ENCODE data around the gene PTPRD. TPM values are rescaled to one million over a fixed set of nuclear protein-coding genes. Genes with fewer than 3 reads are reported as not detected.
A peak's percentile ranks its signal among the peaks of the same experiment; 100 is the strongest.

Gene PTPRD
- total RNA-seq, 1 donor from 2014 or later: 15.6 TPM

GRCh38 chr9:10144355-10144754 is 468.4 kb downstream of the PTPRD start:
- peaks cover 7% of the 10 kb centered on the region for H3K4me1 ChIP-seq
- intact Hi-C loops (cut with micrococcal nuclease): no loop called here
- H3K9me3 ChIP-seq (replicated peaks): peaks cover 5% of the 10 kb centered on the region
- no peak for DNase-seq
- H3K4me3 ChIP-seq: peak overlapping the region; percentile 29
- H3K27me3 ChIP-seq (ENCODE audit: low read depth): no peaks in the 10 kb centered on the region
- H3K27ac ChIP-seq (replicated peaks): peak overlapping the region; percentile 72
- H3K36me3 ChIP-seq: no peaks in the 10 kb centered on the region
- no peak for TF ChIP-seq CTCF (IDR thresholded peaks at IDR 0.05; ENCODE audit: borderline replicate concordance)

- Histone ChIP-seq H3K27me3 (ENCODE audit: low read depth) (no peaks in the 10 kb centered on the region), H3K27ac (replicated peaks) (peak overlapping the region; percentile 32), H3K4me3 (no peak overlapping the region), H3K4me1 (no peaks in the 10 kb centered on the region), H3K9me3 (replicated peaks) (peaks cover 9% of the 10 kb centered on the region), H3K36me3 (no peaks in the 10 kb centered on the region)
- no peak for TF ChIP-seq CTCF (IDR thresholded peaks at IDR 0.05; ENCODE audit: borderline replicate concordance)
- no peak for DNase-seq
- intact Hi-C loops (cut with micrococcal nuclease): no loop called here
Measured at GRCh38 chr9:10135553-10135952, 477.2 kb downstream of the PTPRD start.

- intact Hi-C loops (cut with micrococcal nuclease): no loop called here
- no peak overlapping the region for H3K4me3 ChIP-seq
- no peak for TF ChIP-seq CTCF (IDR thresholded peaks at IDR 0.05; ENCODE audit: borderline replicate concordance)
Measured at GRCh38 chr9:10134266-10134665, 478.5 kb downstream of the PTPRD start.

GRCh38 chr9:10130061-10130675 is 482.6 kb downstream of the PTPRD start:
- H3K9me3 ChIP-seq (replicated peaks): no peaks in the 10 kb centered on the region
- no peak overlapping the region for H3K4me3 ChIP-seq
- no peaks in the 10 kb centered on the region for H3K4me1 ChIP-seq
- DNase-seq: no peak
- intact Hi-C loops (cut with micrococcal nuclease): no loop called here
- no peak overlapping the region for H3K27ac ChIP-seq (replicated peaks)
- no peaks in the 10 kb centered on the region for H3K36me3 ChIP-seq
- H3K27me3 ChIP-seq (ENCODE audit: low read depth): no peaks in the 10 kb centered on the region
- no peak for TF ChIP-seq CTCF (IDR thresholded peaks at IDR 0.05; ENCODE audit: borderline replicate concordance)

More at GRCh38 chr9:10134266-10134665, 478.5 kb downstream of the PTPRD start:
- no peak for DNase-seq
- no peak overlapping the region for H3K27ac ChIP-seq (replicated peaks)
- peaks cover 4% of the 10 kb centered on the region for H3K9me3 ChIP-seq (replicated peaks)
- no peaks in the 10 kb centered on the region for H3K4me1 ChIP-seq
- no peaks in the 10 kb centered on the region for H3K27me3 ChIP-seq (ENCODE audit: low read depth)
- no peaks in the 10 kb centered on the region for H3K36me3 ChIP-seq

GRCh38 chr9:10127867-10128266 is 484.9 kb downstream of the PTPRD start:
- H3K27me3 ChIP-seq (ENCODE audit: low read depth): no peaks in the 10 kb centered on the region
- DNase-seq: no peak
- H3K9me3 ChIP-seq (replicated peaks): no peaks in the 10 kb centered on the region
- intact Hi-C loops (cut with micrococcal nuclease): no loop called here
- no peaks in the 10 kb centered on the region for H3K36me3 ChIP-seq
- no peaks in the 10 kb centered on the region for H3K4me1 ChIP-seq
- no peak overlapping the region for H3K27ac ChIP-seq (replicated peaks)
- H3K4me3 ChIP-seq: no peak overlapping the region
- no peak for TF ChIP-seq CTCF (IDR thresholded peaks at IDR 0.05; ENCODE audit: borderline replicate concordance)
